Anterior cingulate cortex (tissue), 58 donors: ENCODE results near the gene CEBPZOS.
"Not testable (repeated sequence)": the region's sequence is repeated elsewhere in the genome, so short reads cannot be mapped to it uniquely, and the experiment has no call there.

ENCODE experiments used
- DNase-seq, 58 donors: peaks; one replicate each; lab custom pipeline; 2025; lab: John Stamatoyannopoulos, UW

Gene CEBPZOS

GRCh38 chr2:37189452-37190153 is 6.7 kb upstream of the CEBPZOS start:
- peak in 5 of 58 donors; percentile 4 to 19 (median 6) for DNase-seq

- DNase-seq = no peak
These were observed 6.0 kb upstream of the CEBPZOS start for GRCh38 chr2:37190290-37190689.

- no peak for DNase-seq
These were observed 5.0 kb upstream of the CEBPZOS start for GRCh38 chr2:37191253-37191652.

GRCh38 chr2:37191747-37192146 is 4.5 kb upstream of the CEBPZOS start:
- DNase-seq = no peak

- no peak for DNase-seq
These were observed 3.7 kb upstream of the CEBPZOS start for GRCh38 chr2:37192551-37192950.

- not testable (repeated sequence) for DNase-seq
These were observed 405 bp upstream of the CEBPZOS start for GRCh38 chr2:37195862-37196319.

GRCh38 chr2:37198681-37199065 is 2.4 kb downstream of the CEBPZOS start:
- DNase-seq = no peak

- DNase-seq = no peak
These were observed 4.9 kb downstream of the CEBPZOS start for GRCh38 chr2:37201208-37201607.

GRCh38 chr2:37201766-37202165 is 5.5 kb downstream of the CEBPZOS start:
- DNase-seq = no peak

GRCh38 chr2:37203708-37204107 is 7.4 kb downstream of the CEBPZOS start:
- no peak for DNase-seq

- DNase-seq = not testable (repeated sequence)
These were observed 8.9 kb downstream of the CEBPZOS start for GRCh38 chr2:37205071-37205661.

GRCh38 chr2:37205689-37206341 is 9.5 kb downstream of the CEBPZOS start:
- no peak for DNase-seq

GRCh38 chr2:37206760-37207159 is 10.5 kb downstream of the CEBPZOS start:
- DNase-seq = not testable (repeated sequence)

GRCh38 chr2:37211212-37211611 is 14.9 kb downstream of the CEBPZOS start:
- DNase-seq = no peak

GRCh38 chr2:37211939-37212338 is 15.6 kb downstream of the CEBPZOS start:
- no peak for DNase-seq

- DNase-seq = no peak
These were observed 19.0 kb downstream of the CEBPZOS start for GRCh38 chr2:37215250-37215649.

- no peak for DNase-seq
These were observed 22.8 kb downstream of the CEBPZOS start for GRCh38 chr2:37219046-37219445.

GRCh38 chr2:37223131-37223530 is 26.8 kb downstream of the CEBPZOS start:
- DNase-seq = no peak

- DNase-seq = no peak
These were observed 27.8 kb downstream of the CEBPZOS start for GRCh38 chr2:37224063-37224462.

- not testable (repeated sequence) for DNase-seq
These were observed 28.8 kb downstream of the CEBPZOS start for GRCh38 chr2:37225129-37225528.

- DNase-seq = no peak
These were observed 30.6 kb downstream of the CEBPZOS start for GRCh38 chr2:37226863-37227262.

- DNase-seq = no peak
These were observed 32.5 kb downstream of the CEBPZOS start for GRCh38 chr2:37228788-37229187.
